Skeletal muscle tissue (tissue), 4 donors: ENCODE measurements around the gene CERK. TPM values are rescaled to one million over a fixed set of nuclear protein-coding genes. Genes with fewer than 3 reads are reported as not detected.
"Not testable (repeated sequence)": the region's sequence is repeated elsewhere in the genome, so short reads cannot be mapped to it uniquely, and the experiment has no call there.

Experiments used
- H3K27ac ChIP-seq: one replicate; pipeline ENCODE4 v1.7.0; 2013; ENCODE audit warnings: mild to moderate bottlenecking, low read depth, low read length, inconsistent platforms
- H3K27me3 ChIP-seq, 3 donors: one replicate each; pipeline ENCODE4 v1.7.0; 2013; ENCODE audit warnings: low read length in 3 of 3; ENCODE audit not compliant: control insufficient read depth in 3 of 3, insufficient read depth in 3 of 3
- H3K36me3 ChIP-seq, 3 donors: one replicate each; pipeline ENCODE4 v1.7.0; 2013; ENCODE audit warnings: low read length in 3 of 3; ENCODE audit not compliant: control insufficient read depth in 3 of 3, insufficient read depth in 3 of 3
- H3K4me1 ChIP-seq, 3 donors: one replicate each; pipeline ENCODE4 v1.7.0; 2013; ENCODE audit warnings: low read length in 3 of 3, mild to moderate bottlenecking in 3 of 3; ENCODE audit not compliant: control insufficient read depth in 3 of 3, insufficient read depth in 3 of 3
- H3K4me3 ChIP-seq, 3 donors: one replicate each; pipeline ENCODE4 v1.7.0; 2013; ENCODE audit warnings: low read length in 3 of 3
- H3K9ac ChIP-seq, 3 donors: one replicate each; pipeline ENCODE4 v1.7.0; 2013; ENCODE audit warnings: low read length in 3 of 3, mild to moderate bottlenecking in 3 of 3, moderate library complexity in 2 of 3, low read depth in 1 of 3
- H3K9me3 ChIP-seq, 3 donors: one replicate each; pipeline ENCODE4 v1.7.0; 2013; ENCODE audit warnings: low read length in 3 of 3; ENCODE audit not compliant: control insufficient read depth in 3 of 3
- total RNA-seq: library from RNA; depleted of rRNA; stranded (reverse); fragments of >200 nt; gene quantifications from one replicate; pipeline ENCODE4 v1.2.3, GENCODE V29; 2014
- donor health status: Osteomylitis.

CERK gene, protein sequence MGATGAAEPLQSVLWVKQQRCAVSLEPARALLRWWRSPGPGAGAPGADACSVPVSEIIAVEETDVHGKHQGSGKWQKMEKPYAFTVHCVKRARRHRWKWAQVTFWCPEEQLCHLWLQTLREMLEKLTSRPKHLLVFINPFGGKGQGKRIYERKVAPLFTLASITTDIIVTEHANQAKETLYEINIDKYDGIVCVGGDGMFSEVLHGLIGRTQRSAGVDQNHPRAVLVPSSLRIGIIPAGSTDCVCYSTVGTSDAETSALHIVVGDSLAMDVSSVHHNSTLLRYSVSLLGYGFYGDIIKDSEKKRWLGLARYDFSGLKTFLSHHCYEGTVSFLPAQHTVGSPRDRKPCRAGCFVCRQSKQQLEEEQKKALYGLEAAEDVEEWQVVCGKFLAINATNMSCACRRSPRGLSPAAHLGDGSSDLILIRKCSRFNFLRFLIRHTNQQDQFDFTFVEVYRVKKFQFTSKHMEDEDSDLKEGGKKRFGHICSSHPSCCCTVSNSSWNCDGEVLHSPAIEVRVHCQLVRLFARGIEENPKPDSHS
- 18.3 TPM for total RNA-seq

DNA sequence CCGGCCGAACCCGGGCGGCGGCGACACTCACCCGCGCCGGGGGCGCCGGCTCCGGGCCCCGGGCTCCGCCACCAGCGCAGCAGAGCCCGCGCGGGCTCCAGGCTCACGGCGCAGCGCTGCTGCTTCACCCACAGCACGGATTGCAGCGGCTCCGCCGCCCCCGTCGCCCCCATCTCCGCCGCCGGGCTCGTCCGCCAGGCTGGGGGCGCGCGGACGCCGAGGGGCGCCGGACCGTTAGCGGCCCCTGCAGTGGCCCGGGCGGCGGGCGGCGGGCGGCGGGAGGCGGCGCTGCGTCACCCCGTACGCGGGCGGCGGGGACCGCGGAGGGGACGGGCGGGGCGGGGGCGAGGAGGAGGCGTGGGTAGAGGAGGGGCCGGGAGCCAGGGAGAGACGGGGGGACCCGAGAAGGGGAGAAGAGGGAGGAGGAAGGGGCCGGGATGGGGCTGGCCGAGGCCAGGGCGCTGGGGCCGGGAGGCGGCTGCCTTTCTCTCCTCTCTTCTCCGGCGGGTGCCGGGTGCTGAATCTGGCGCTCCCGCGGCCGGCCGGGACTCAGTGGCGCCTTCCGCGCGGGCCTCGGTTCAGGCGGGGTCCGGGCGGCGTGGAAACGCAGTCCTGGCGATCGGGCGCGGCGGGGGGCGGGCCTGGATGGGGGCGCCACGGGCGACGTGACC is at the start of gene CERK:
CERK (minus strand) TSS at position 277 of the 671 bp plus-strand sequence; CDS start at position 173, 104 bp downstream.
- Histone ChIP-seq H3K4me3 (peak within 1 kb of the TSS; percentile 65 to 81 (median 70)), H3K4me1 (peaks cover 61 to 69% (median 64%) of the 10 kb centered on the region in 3 donors), H3K36me3 (peaks cover 0 to 6% (median 2%) of the 10 kb centered on the region in 3 donors), H3K9ac (peak within 1 kb of the TSS; percentile 79 to 93 (median 86)), H3K27me3 (no peaks in the 10 kb centered on the region), H3K27ac (peak within 1 kb of the TSS; percentile 82), H3K9me3 (no peaks in the 10 kb centered on the region)

DNA sequence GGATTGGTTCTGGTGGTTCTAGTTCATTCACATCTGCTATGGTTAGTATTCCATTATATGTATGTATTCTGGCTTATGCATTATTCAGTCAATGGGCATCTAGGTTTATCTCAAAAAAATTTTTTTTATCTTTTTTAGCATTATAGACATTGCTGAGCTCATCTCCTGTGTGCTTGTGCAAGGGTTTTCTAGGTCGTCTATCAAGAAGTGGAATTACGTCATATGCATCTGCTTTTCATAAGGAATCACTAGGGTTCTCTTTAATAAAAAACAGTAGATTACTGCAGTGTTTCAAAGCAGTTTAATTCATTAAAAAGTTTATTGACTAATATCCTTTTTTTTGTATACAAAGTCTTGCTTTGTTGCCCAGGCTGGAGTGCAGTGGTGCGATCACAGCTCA is 45.7 kb upstream of the CERK start:
- peaks cover 0 to 4% (median 0%) of the 10 kb centered on the region in 3 donors for H3K36me3 ChIP-seq
- no peaks in the 10 kb centered on the region for H3K9me3 ChIP-seq
- H3K27me3 ChIP-seq, result no peaks in the 10 kb centered on the region
- no peak overlapping the region for H3K27ac ChIP-seq
- no peak overlapping the region for H3K4me3 ChIP-seq
- H3K4me1 ChIP-seq, result peaks cover 0 to 2% (median 0%) of the 10 kb centered on the region in 3 donors
- H3K9ac ChIP-seq, result no peak overlapping the region

DNA sequence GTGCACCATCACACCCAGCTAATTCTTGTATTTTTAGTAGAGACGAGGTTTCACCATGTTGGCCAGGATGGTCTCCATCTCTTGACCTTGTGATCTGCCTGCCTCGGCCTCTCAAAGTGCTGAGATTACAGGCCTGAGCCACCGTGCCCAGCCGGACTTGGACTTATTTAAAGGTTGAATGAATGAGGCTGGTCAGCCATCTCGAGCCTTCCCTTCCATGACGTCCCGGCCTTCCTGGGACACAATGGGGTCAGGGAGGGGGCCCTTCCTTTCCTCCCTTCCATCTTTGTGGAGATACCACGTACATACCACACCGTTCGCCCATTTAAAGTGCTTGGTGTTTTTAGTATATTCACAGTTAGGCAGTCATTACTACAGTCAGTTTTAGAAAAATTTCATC is 44.1 kb upstream of the CERK start:
- not testable (repeated sequence) for H3K4me3 ChIP-seq, H3K27me3 ChIP-seq, H3K9me3 ChIP-seq, H3K9ac ChIP-seq, H3K4me1 ChIP-seq, H3K36me3 ChIP-seq, H3K27ac ChIP-seq

DNA sequence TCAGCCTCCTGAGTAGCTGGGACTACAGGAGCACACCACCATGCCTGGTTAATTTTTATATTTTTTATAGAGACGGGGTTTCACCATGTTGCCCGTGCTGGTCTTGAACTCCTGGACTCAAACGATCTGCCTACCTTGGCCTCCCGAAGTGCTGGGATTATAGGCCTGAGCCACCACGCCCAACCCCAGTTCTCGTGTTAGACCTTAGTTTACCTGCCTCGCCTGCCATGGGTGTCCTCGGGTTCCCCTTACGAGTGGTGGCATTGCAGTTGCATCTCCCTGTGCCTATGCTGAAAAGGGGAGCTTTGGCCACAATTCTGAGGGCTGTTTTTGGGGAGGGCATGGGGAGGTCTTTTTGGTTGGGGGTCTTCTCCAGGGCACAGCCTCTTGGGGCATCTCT is 43.2 kb upstream of the CERK start:
- H3K4me3 ChIP-seq, result no peak overlapping the region
- no peak overlapping the region for H3K27ac ChIP-seq
- no peaks in the 10 kb centered on the region for H3K27me3 ChIP-seq
- H3K9ac ChIP-seq, result no peak overlapping the region
- H3K4me1 ChIP-seq, result peaks cover 7 to 16% (median 16%) of the 10 kb centered on the region in 3 donors
- peaks cover 0 to 4% (median 0%) of the 10 kb centered on the region in 3 donors for H3K36me3 ChIP-seq
- H3K9me3 ChIP-seq, result no peaks in the 10 kb centered on the region

DNA sequence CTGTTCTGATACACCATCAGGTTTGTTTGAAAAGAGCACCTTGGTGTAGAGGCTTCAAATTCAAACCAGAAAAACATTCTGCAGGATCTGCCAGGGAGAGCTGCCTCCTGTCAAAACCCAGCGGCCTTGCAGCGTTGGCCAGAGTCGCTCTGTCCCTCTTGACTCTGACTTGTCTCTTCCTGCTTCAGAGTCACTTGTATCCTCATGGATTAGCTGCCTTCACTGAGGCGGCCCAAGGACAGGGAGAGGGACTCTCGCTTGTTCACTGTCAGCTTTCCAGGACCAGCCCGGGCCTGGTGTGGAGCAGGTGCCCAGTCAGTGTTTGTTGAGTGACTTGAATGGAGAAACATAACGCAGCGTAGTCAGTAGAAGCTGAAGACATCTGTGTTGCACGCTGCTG is 42.4 kb upstream of the CERK start:
- H3K27ac ChIP-seq, result no peak overlapping the region

DNA sequence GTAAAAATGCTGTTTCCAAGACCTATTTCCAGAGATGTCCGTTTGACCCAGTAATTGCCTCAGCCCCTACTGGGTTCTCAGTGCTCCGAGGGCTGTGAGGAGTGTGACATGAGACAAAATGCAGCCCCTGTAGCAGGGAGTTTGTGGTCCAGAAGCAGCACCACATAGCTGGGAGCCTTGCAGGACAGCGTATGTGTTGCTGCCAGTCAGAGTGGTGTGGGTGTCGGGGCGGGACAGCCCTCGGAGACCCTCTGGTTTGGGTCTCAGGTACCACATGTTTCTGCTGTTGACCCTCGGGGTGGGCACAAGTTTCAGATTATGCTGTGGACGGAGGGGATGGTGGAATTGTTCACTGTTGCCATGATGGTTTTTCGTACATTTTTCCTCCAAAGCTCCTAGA is 41.6 kb upstream of the CERK start:
- H3K4me1 ChIP-seq, result peaks cover 17 to 32% (median 24%) of the 10 kb centered on the region in 3 donors
- no peaks in the 10 kb centered on the region for H3K9me3 ChIP-seq
- H3K4me3 ChIP-seq, result no peak overlapping the region
- H3K27me3 ChIP-seq, result no peaks in the 10 kb centered on the region
- peaks cover 0 to 4% (median 2%) of the 10 kb centered on the region in 3 donors for H3K36me3 ChIP-seq
- H3K27ac ChIP-seq, result no peak overlapping the region
- no peak overlapping the region for H3K9ac ChIP-seq

More for the DNA sequence above, 42.4 kb upstream of the CERK start:
- H3K27me3 ChIP-seq, result no peaks in the 10 kb centered on the region
- H3K4me1 ChIP-seq, result peaks cover 13 to 25% (median 23%) of the 10 kb centered on the region in 3 donors
- H3K9ac ChIP-seq, result no peak overlapping the region
- no peak overlapping the region for H3K4me3 ChIP-seq
- peaks cover 0 to 4% (median 2%) of the 10 kb centered on the region in 3 donors for H3K36me3 ChIP-seq
- no peaks in the 10 kb centered on the region for H3K9me3 ChIP-seq

DNA sequence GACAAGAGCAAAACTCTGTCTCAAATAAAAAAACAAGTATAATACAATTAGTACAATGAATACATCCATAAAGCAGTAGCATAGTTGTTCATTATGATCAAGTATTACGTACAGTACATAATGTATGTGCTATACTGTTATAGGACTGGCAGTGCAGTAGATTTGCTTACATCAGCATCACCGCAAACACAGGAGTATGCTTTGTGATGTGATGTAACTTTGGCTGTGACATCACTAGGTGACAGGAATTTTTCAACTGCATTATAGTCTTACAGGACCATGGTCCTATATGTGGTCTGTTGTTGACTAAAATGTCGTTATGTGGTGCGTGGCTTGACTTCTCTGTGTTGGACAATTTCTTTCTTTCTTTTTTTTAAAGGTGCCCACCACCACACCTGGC is 41.0 kb upstream of the CERK start:
- no peak overlapping the region for H3K4me3 ChIP-seq
- H3K27ac ChIP-seq, result no peak overlapping the region
- peaks cover 20 to 39% (median 31%) of the 10 kb centered on the region in 3 donors for H3K4me1 ChIP-seq
- H3K36me3 ChIP-seq, result peaks cover 0 to 4% (median 2%) of the 10 kb centered on the region in 3 donors
- no peaks in the 10 kb centered on the region for H3K9me3 ChIP-seq
- H3K9ac ChIP-seq, result no peak overlapping the region
- H3K27me3 ChIP-seq, result no peaks in the 10 kb centered on the region

DNA sequence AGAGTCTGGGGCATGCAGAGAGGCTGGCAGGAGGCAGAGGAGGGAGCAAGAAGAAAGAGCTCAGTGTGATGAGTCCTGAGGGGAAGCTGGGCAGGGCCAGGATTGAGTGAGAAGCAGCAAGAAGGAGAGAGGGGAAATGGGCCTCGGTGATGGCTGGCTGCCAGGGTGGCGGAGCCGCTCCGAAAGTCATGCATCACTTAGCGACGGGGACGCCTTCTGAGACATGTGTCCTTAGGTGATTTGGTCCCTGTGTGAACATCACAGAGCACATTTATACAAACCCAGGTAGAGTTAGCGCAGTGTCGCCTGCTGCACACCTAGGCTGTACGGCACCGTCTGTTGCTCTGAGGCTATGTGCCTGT is 39.5 kb upstream of the CERK start:
- Histone ChIP-seq H3K4me1 (peaks cover 31 to 52% (median 40%) of the 10 kb centered on the region in 3 donors), H3K4me3 (no peak overlapping the region), H3K27ac (no peak overlapping the region), H3K9me3 (no peaks in the 10 kb centered on the region), H3K36me3 (peaks cover 0 to 3% (median 2%) of the 10 kb centered on the region in 3 donors), H3K27me3 (no peaks in the 10 kb centered on the region), H3K9ac (no peak overlapping the region)

DNA sequence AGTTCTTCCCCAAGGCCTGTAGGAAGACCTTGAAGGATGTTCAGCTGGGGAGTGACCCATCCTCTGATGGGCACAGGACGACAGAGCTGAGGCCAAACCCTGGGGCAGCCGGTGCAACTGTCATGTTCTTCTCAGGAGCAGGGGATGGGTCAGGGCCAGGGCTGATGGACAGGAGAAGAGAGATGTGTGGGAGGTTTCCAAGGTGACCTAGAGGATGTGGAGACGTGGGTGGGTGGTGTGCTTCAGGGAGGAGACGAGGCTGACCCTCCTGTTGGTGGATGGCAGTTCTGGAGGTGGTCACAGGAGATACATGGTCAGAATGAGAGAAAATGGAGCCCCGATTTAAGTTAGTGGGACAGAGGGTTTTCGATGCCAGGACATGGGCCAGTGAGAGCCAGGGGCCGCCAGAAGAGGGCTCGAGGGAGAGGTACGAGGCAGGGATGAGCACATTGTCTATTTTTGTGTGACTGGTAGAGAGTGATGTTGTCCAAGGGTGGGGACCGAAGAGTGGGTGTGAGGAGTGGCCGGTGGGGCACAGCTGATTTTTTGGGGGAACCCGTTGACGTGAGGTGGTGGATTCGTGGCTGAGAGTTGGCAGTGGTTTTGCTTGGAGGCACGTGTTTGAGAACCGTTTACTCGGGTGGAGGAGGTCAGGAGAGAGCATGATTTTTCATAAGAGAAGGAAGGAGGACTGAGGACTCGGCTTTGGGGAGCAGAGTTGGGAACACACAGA is 39.0 kb upstream of the CERK start:
- Histone ChIP-seq H3K4me3 (no peak overlapping the region), H3K27ac (no peak overlapping the region), H3K9me3 (no peaks in the 10 kb centered on the region), H3K27me3 (no peaks in the 10 kb centered on the region), H3K4me1 (peaks cover 31 to 52% (median 40%) of the 10 kb centered on the region in 3 donors), H3K9ac (no peak overlapping the region), H3K36me3 (peaks cover 0 to 2% (median 0%) of the 10 kb centered on the region in 3 donors)
